Urothelium cell line (cell line): ENCODE measurements around the gene BMAL1.

Experiments
- DNase-seq: peaks from one replicate; pipeline ENCODE4 v3.0.0; 2011; ENCODE audit warnings: low spot score, mixed read lengths
- FAIRE-seq: peaks from 2 replicates; lab custom pipeline; 2011; peaks lifted over from hg19 to GRCh38; lab: Jason Lieb, UNC

Gene BMAL1

DNA sequence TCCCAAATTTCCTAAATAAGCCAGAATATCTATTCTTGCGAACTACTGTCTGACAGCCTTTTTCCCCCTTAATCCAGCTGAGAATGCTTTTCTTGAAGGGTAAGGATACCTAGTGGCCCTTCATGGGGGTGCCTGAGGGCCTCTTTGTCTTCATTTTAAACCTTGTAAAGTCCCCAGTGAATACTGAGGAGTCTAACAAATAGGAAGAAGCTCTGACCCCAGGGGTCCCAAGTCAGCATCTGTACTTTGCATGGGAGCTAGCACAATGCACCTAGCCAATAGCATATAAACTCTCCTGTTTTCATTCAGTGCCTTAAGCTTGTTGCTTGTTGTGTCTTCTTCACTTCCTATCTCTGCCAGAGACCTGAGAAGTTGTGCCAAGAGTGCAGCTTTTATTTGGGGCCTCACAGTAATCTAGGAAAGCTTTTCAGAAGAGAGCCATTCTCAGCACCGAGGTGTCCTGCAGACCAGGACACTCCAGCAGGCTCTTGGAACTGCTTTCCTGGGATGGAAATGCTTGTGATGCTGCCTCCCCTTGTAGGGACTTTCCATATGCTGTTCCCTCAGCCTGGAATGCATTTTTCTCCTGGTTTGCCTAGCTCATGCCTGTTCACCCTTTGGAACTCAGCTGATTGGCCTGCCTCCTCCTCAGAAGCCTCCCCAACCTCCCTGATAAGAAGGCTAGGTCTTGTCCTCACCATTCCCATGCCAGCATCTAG lies 37.2 kb downstream of the BMAL1 start:
- no peak for FAIRE-seq
- no peak for DNase-seq

DNA sequence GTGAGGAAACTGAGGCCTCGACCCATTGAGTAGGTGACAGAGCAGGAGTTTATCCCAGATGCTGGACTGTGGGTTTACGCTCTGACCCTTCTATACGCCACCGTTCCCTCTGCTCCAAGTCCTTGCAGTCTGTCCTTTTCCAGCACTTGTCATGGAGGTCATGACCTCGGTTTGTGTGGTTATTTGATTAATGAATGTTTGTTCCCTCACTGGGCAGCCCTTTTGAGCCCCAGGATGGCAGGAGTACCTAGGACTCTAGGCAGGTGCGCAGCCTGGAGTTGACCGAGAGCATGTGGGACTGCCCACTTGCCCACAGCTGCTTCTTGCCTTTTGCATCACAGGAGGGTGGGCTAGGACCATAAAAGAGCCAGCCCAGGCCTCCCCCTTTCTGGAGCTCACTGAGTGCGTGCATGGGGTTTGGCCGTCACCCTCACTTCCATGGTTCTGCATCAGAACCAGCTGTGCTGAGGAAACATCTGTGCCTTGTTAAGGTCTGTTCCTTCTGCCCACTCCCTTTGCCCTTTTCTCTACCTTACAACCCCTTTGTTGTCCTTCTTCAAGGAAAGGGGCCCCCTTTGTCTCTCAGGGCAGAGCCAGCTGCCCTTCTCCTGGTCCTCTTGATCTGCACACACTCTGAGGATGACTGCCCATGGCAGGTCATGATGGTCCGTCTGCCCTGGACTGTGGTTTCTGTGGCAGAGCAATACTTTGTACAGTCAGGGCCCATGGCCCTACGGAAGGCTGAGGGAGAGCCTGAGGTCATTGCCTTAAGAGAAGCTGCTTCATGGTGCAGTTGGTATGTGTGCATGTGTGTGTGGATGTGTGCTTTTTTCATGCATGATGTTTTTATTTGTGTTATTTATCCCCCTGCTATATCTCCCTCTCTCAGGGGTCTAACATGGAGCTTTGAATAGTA lies 38.2 kb downstream of the BMAL1 start:
- FAIRE-seq (no peak), DNase-seq (no peak)

DNA sequence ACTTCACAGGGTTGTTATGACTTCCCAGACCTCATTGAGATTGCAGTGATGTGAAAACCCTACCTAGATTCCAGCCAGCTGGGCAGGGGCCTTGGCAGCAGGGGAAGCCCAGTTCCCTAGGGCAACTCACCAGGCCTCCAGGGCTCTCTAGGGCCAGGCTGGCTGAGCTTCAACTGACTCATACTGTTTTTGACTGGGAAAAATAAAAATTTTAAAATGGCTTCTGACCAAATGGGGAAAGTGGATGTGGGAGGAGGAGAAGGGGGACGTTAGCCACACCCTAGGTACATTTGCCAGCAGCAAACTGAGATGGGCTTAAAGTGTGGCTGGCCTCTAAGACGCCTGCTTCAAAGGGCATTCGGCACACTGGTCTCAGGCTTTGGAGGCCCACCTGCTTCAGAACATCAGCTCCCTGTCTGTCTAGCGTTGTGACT lies 39.0 kb downstream of the BMAL1 start:
- no peak for FAIRE-seq
- DNase-seq, result peak; percentile 10

- no peak for FAIRE-seq
- no peak for DNase-seq
Observed at GRCh38 chr11:13317293-13318080, 39.9 kb downstream of the BMAL1 start.

- FAIRE-seq (no peak), DNase-seq (no peak)
Observed at GRCh38 chr11:13318498-13319295, 41.1 kb downstream of the BMAL1 start.

DNA sequence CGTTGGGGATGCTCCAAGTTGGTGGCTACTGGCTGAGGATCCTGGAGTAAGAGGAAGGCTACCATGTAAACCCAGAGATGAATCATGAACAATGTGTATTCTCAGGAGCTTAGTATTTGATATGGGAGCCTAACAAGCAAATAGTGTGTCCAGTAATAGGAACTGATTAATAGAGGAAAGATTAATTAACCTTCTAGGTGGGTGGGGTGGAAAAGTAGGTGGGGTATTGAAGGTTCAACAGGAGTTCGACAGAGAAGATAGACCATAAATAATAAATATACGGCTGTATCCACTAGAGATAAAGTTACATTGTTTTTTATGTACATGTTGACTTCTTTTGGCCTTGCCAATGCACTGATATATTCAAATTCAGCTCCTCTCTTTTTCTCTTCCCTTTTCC lies 43.1 kb downstream of the BMAL1 start:
- no peak for DNase-seq
- no peak for FAIRE-seq

- FAIRE-seq (no peak), DNase-seq (no peak)
Observed at GRCh38 chr11:13321431-13321830, 43.8 kb downstream of the BMAL1 start.

GRCh38 chr11:13324141-13324540 lies 46.6 kb downstream of the BMAL1 start:
- no peak for FAIRE-seq
- DNase-seq, result no peak

DNA sequence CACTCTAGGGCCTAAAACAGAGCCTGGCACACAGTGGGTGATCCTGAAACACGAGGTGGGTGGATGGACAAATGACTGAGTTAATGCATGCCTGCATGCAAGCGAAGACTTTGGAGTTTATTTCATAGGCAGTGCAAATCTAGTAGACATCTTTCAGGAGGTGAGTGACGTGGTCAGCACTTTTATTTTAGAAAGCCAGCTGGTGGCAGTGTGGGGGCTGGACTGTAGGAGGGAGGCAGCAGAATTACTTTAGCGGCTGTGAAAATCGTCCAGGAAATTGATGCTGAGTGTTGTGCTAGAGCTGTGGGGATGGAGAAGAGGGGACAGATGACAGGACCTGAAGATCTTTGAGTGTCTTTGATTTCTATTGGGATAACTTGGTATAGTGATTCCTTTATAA lies 47.1 kb downstream of the BMAL1 start:
- DNase-seq (no peak), FAIRE-seq (no peak)

GRCh38 chr11:13327421-13327820 lies 49.8 kb downstream of the BMAL1 start:
- DNase-seq, result no peak
- FAIRE-seq, result no peak

DNA sequence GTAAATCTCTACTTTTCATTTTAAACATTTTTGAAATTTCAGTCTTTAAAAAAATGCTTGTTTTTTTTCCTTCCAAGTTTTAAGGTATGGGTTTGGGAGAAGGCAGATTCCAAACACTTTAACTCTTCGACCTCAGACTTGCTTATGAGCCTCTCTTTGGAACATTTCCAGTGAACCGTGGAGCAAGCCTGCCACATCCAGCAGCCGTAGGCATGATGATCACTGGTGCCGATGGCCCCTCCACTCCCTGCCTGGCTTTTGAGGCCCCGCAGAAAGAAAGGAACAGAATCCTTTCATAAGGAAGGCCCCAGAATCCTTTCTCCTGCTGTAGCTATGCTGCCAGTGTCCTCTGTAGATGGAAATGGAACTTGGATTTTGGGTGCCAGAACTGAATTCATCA lies 50.7 kb downstream of the BMAL1 start:
- no peak for FAIRE-seq

DNA sequence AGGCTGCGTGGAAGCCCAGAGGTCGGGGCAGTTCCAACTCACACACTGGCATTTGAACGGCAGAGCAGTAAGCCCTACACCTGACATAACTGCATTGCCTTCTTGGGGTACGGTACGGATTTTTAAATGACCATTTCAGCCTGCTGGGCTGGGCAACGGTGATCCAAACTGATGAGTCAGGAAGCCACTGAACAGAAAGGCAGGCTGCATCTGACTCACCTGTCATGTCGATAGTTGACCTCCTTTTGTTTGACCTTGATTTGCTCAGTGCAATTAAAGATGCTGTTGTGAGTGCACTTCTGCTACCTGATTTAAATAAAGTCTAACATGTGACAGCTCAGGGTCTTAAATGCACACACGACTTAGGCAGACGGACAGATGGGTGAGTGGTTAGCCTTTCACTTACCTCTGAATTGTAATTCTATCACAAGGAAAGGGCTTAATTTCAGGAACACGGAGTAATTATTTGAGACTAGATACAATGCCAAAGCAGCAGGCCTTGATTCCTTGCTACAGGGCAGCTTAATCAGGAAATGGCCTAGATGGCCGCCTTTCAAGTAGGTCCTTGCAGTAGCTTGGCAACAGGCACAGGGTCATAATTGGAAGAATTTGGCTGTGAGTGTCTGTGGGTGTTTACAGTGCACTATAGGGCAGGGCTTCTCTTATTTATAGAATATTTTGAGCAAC lies 52.2 kb downstream of the BMAL1 start:
- FAIRE-seq, result no peak
- DNase-seq, result peak; percentile 52

More for the DNA sequence above, 50.7 kb downstream of the BMAL1 start:
- no peak for DNase-seq

- DNase-seq (no peak), FAIRE-seq (peak; percentile 55)
Observed at GRCh38 chr11:13332124-13332523, 54.5 kb downstream of the BMAL1 start.

DNA sequence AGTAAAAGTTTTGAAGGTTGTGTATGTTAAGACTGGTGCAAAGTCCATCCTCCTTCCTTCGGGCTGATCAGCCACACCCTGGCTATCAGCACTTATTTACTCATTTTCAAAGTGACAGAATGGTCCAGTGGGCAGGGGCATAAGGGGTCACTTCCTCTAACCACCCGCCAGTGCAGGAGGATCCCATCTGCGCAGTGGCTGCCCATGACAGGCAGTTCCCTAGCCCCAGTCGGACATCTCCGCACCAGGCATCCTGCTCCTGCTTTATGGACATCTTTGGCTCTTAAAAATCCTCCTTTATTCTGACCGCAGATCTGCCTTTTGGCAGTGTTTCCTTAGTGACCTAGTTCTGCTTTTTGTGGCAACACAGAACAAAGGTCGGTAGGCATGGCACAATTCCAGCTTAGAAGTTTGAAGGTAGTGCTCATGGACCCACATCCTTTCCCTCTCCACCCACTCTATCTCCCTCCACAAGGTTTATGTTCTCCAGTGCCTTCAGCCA lies 55.9 kb downstream of the BMAL1 start:
- FAIRE-seq (peak; percentile 59), DNase-seq (peak; percentile 68)

- no peak for FAIRE-seq
- DNase-seq, result no peak
Observed at GRCh38 chr11:13334034-13334786, 56.6 kb downstream of the BMAL1 start.

- FAIRE-seq, result no peak
Observed at GRCh38 chr11:13335319-13335718, 57.7 kb downstream of the BMAL1 start.

DNA sequence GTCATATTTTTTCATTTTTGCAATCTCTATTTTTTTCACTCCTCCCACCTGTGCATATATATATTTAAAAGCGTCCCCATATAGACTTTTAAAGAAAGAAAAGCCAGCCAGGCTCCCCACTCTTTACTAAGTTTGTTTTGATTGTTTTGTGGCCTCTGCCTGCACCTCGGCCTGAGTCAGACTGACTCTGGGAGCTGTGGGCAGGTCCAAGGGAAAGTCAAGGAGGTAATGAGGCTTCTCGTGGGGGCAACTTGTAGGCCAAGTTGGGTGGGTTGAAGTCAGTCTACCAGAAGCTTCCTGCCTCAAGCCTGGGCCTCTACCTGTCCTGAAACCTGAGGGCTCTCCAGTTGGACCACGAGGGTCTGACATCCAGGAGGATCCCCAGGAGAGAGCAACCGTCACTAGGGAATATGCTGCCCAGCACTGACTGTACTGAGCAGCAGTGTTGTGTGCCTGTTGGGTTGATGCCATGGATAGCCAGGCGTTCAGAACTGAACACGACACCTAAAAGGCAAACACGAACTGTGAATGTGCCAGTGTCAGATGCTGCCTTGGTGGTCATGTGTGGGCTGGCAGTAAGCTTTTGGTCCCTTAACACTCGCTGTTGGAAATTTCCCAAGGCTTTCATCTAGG lies 58.8 kb downstream of the BMAL1 start:
- peak; percentile 23 for FAIRE-seq
- DNase-seq, result no peak

More at GRCh38 chr11:13335319-13335718, 57.7 kb downstream of the BMAL1 start:
- DNase-seq, result peak; percentile 39

- FAIRE-seq, result no peak
- peak; percentile 44 for DNase-seq
Observed at GRCh38 chr11:13338019-13338426, 60.4 kb downstream of the BMAL1 start.
